Adrenal gland (tissue), 12 donors: Measurements from ENCODE around the gene SLF2. TPM values are rescaled to one million over a fixed set of nuclear protein-coding genes. Genes with fewer than 3 reads are reported as not detected.

ENCODE experiments used
- DNase-seq, 7 donors: peaks; one replicate each; pipeline ENCODE4 v3.0.0-alpha.2; 2019 to 2020
- H3K27ac ChIP-seq, 5 donors: fragments of 200-600 bp; sonication (generic) in 4 of 5; 1 replicate in 3 of 5; 2 replicates in 2 of 5; pipeline versions ENCODE4 v1.5.1 to v1.8.0; 2016 to 2020; ENCODE audit warnings: mild to moderate bottlenecking in 1 of 5
- H3K27me3 ChIP-seq: fragments of 200-600 bp; 2 replicates; pipeline ENCODE4 v1.8.0; 2021
- H3K36me3 ChIP-seq, 2 donors: fragments of 200-600 bp; replicated peaks in 1 of 2; 1 replicate in 1 of 2; 2 replicates in 1 of 2; pipeline versions ENCODE4 v1.5.1 to v1.8.0; 2018 to 2022
- H3K4me1 ChIP-seq, 2 donors: fragments of 200-600 bp; replicated peaks in 1 of 2; 1 replicate in 1 of 2; 2 replicates in 1 of 2; pipeline versions ENCODE4 v1.5.1 to v1.8.0; 2018 to 2021
- H3K4me3 ChIP-seq, 4 donors: fragments of 200-600 bp; sonication (generic) in 3 of 4; one replicate each; pipeline ENCODE4 v1.5.1; 2016 to 2018
- H3K9me3 ChIP-seq, 3 donors: fragments of 200-600 bp; sonication (generic) in 1 of 3; replicated peaks in 1 of 3; 1 replicate in 2 of 3; 2 replicates in 1 of 3; pipeline versions ENCODE4 v1.5.1 to v1.8.0; 2016 to 2021
- POLR2A ChIP-seq, 2 donors: fragments of 450-650 bp; IDR thresholded peaks; one replicate each; pipeline ENCODE4 v1.6.1; 2017; ENCODE audit warnings: antibody characterized with exemption in 2 of 2, mild to moderate bottlenecking in 2 of 2, moderate library complexity in 1 of 2
- WGBS, 4 donors: extraction: QIAGEN DNeasy Blood & Tissue Kit in 2 of 4; methylation state at CpG; one replicate each; pipeline versions ENCODE4 v1.1.5 to v1.1.7; 2013 to 2017; 5-methylcytosine and 5-hydroxymethylcytosine counted together
- intact Hi-C, 2 donors: fragments of 100-400 bp; cut with DNase I; formaldehyde crosslinking; loops; one replicate each; pipeline versions ENCODE4 v1.14.1 to v1.15.0; 2022 to 2023
- polyA plus RNA-seq, 3 donors: library from polyadenylated mRNA; stranded (reverse); fragments of 200-250 nt in 2 of 3; fragments of 350-450 nt in 1 of 3; fragmentation: Illumina TruSeq in 1 of 3; extraction: RNeasy Lipid Tissue Mini Kit (QIAGEN cat#74804) in 1 of 3; gene quantifications; one replicate each; pipeline ENCODE4 v1.2.3, GENCODE V29; 2013 to 2014
- total RNA-seq, 9 donors: library from RNA; depleted of rRNA in 4 of 9; stranded (reverse); fragments of >200 nt in 4 of 9; fragments of 120-200 nt in 1 of 9; fragmentation: NEBNext Ultra II Directional in 1 of 9; extraction: Animal tissue kit (Norgen Biotek cat#: 25700) in 1 of 9; gene quantifications; one replicate each; pipeline versions ENCODE4 v1.1.0 to v1.2.4, GENCODE V29; 2013 to 2023
- TF ChIP-seq, protein P1 (sequence below), 6 experiments: fragments of 450-650 bp in 4 of 6; fragments of 200-600 bp in 2 of 6; sonication (generic) in 1 of 6; IDR thresholded peaks; 1 replicate in 5 of 6; 2 replicates in 1 of 6; pipeline versions ENCODE4 v1.5.1 to v1.8.0; 2016 to 2021; ENCODE audit warnings: antibody characterized with exemption in 6 of 6, mild to moderate bottlenecking in 2 of 6, moderate library complexity in 1 of 6
- donor health status: healthy with polysubstance abuse.
- donor health status: Bipolar disorder and iron deficiency.
- donor health status: DM: yes; HTN: yes; CAD: no.
- donor health status: DM: no; HTN: no; CAD: no.
- donor health status: DM: no; HTN: no; CAD: no.
- donor health status: DM: yes; HTN: yes; CAD: no.

The SLF2 gene
- total and polyA plus RNA-seq, 12 donors = 19.8 to 88.7 (median 35.8) TPM

DNA sequence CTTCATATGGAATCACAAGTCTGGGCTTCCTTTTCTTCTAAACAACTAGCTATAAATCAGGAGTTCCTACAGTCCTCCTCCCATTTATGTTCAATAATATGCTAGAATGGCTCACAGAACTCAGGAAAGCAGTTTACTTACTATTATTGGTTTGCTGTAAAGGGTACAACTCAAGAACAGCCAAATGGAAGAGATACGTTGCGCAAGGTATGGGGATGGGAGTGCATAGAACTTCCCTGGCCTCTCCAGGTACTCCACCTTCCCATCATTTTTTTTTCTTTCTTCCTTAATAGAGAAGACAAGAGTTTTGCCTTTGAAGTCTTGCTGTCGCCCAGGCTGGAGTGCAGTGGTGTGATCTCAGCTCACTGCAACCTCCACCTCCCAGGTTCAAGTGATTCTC is 29.5 kb downstream of the SLF2 start:
- 95 to 97% (median 96%) methylated on average over 3 of the region's 3 CpGs for WGBS, 4 donors
- H3K36me3 ChIP-seq = peaks cover 0 to 97% of the 10 kb centered on the region in 2 donors
- no peaks in the 10 kb centered on the region for H3K27me3 ChIP-seq
- peaks cover 0 to 4% of the 10 kb centered on the region in 2 donors for H3K4me1 ChIP-seq
- no peaks in the 10 kb centered on the region for H3K9me3 ChIP-seq
- intact Hi-C loops = loop anchor here in 1 of 2 donors (10.0 kb wide), 1 partner anchor 853 kb away; no protein-coding TSS in a partner anchor
- no peak overlapping the region for H3K4me3 ChIP-seq
- TF ChIP-seq, protein P1, sequence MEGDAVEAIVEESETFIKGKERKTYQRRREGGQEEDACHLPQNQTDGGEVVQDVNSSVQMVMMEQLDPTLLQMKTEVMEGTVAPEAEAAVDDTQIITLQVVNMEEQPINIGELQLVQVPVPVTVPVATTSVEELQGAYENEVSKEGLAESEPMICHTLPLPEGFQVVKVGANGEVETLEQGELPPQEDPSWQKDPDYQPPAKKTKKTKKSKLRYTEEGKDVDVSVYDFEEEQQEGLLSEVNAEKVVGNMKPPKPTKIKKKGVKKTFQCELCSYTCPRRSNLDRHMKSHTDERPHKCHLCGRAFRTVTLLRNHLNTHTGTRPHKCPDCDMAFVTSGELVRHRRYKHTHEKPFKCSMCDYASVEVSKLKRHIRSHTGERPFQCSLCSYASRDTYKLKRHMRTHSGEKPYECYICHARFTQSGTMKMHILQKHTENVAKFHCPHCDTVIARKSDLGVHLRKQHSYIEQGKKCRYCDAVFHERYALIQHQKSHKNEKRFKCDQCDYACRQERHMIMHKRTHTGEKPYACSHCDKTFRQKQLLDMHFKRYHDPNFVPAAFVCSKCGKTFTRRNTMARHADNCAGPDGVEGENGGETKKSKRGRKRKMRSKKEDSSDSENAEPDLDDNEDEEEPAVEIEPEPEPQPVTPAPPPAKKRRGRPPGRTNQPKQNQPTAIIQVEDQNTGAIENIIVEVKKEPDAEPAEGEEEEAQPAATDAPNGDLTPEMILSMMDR (IDR thresholded peaks at IDR 0.05) = no peak
- TF ChIP-seq POLR2A (IDR thresholded peaks at IDR 0.05) = no peak
- no peak overlapping the region for H3K27ac ChIP-seq
- no peak for DNase-seq

DNA sequence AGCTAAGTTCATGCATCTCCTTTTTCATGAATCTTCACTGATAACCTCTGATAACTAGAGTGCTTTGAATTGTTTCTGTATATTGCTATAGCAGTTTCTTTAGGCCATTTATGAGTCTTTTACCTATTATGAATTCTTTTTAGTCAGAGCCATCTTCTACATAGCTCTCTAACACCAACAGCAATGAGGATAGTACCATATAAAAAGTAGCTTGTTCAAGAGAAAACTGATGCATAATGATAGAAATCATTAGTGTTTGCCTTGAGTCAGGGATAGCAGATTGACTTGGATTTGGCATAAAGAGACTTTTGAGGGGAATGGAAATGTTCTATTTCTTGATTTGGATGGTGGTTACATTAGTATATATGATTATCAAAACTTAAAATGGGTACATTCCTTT is 30.7 kb downstream of the SLF2 start:
- TF ChIP-seq, protein P1 (IDR thresholded peaks at IDR 0.05) = no peak
- TF ChIP-seq POLR2A (IDR thresholded peaks at IDR 0.05) = no peak
- Histone ChIP-seq H3K27me3 (no peaks in the 10 kb centered on the region), H3K27ac (no peak overlapping the region), H3K4me3 (no peak overlapping the region), H3K9me3 (no peaks in the 10 kb centered on the region), H3K36me3 (peaks cover 0 to 97% of the 10 kb centered on the region in 2 donors), H3K4me1 (peaks cover 0 to 4% of the 10 kb centered on the region in 2 donors)
- DNase-seq = no peak
- intact Hi-C loops = loop anchor here in 1 of 2 donors (10.0 kb wide), 1 partner anchor 851 kb away; no protein-coding TSS in a partner anchor

DNA sequence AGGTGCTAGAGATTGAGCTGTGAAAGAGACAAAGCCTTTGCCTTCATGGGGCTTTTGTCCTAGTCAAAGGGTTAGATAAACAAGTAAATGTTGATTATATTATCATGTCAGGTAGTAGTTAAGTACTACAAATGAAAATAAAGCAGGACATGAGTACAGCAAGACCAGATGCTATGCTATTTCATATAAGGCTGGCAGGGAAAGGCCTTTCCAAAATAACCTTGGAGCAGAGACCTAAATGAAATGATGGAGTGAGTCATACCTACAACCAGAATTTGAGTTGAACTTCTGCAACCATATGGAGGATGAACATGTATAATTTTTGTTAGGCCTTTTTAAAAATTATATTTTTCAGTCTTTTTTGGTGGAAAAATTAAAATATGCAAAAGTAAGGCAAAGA is 33.0 kb downstream of the SLF2 start:
- Histone ChIP-seq H3K36me3 (peaks cover 0 to 100% of the 10 kb centered on the region in 2 donors), H3K27me3 (no peaks in the 10 kb centered on the region), H3K4me1 (peaks cover 0 to 4% of the 10 kb centered on the region in 2 donors), H3K4me3 (no peak overlapping the region), H3K27ac (no peak overlapping the region), H3K9me3 (no peaks in the 10 kb centered on the region)
- no peak for DNase-seq
- no peak for TF ChIP-seq POLR2A (IDR thresholded peaks at IDR 0.05)
- intact Hi-C loops = loop anchor here in 1 of 2 donors (10.0 kb wide), 1 partner anchor 849 kb away; no protein-coding TSS in a partner anchor

DNA sequence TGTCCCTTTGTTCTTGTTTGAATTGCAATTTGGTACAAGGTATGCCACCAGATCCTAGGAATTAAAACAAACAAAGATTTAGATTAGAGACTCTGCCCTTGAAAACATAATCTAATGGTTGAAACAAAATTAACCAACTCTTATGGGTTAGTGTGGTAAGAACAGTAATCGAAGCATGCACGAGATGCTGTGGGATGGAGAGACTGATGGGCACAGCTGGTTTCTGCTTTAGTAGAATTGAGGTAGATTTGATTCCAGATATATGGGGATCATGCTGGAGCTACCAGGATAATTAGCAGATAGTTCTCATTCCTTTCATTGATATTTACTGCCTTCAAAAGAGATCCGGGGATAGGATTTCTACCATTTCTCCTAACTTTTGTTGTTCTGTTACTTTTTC is 36.2 kb downstream of the SLF2 start:
- Histone ChIP-seq H3K4me1 (peaks cover 0 to 4% of the 10 kb centered on the region in 2 donors), H3K9me3 (no peaks in the 10 kb centered on the region), H3K27me3 (no peaks in the 10 kb centered on the region), H3K4me3 (no peak overlapping the region), H3K36me3 (peaks cover 0 to 98% of the 10 kb centered on the region in 2 donors), H3K27ac (no peak overlapping the region)
- no peak for TF ChIP-seq POLR2A (IDR thresholded peaks at IDR 0.05)
- TF ChIP-seq, protein P1 (IDR thresholded peaks at IDR 0.05) = no peak
- intact Hi-C loops = loop anchor here in 1 of 2 donors (10.0 kb wide), 1 partner anchor 846 kb away; no protein-coding TSS in a partner anchor
- no peak for DNase-seq
- WGBS, 4 donors = 84 to 91% (median 91%) methylated on average over 3 of the region's 3 CpGs

DNA sequence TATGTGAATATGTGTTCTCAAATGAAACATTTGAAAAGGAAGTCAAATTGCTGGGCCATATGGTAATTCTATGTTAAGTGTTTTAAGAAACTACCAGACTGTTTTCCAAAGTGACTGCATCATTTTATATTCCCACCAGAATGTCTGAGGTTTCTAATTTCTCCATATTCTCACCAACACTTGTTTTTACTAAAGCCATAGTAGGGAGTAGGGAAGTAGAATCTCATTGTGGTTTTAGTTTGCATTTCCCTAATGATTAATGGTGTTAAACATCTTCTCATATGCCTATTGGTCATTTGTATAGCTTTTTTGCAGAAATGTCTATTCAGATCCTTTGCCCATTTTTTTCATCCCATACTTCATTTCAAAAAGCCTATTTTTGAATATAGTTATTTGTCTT is 47.5 kb downstream of the SLF2 start:
- Histone ChIP-seq H3K27me3 (no peaks in the 10 kb centered on the region), H3K4me1 (no peaks in the 10 kb centered on the region), H3K9me3 (no peaks in the 10 kb centered on the region), H3K4me3 (no peak overlapping the region), H3K36me3 (peaks cover 0 to 54% of the 10 kb centered on the region in 2 donors), H3K27ac (no peak overlapping the region)
- intact Hi-C loops = no loop called here
- TF ChIP-seq POLR2A (IDR thresholded peaks at IDR 0.05) = no peak
- TF ChIP-seq, protein P1 (IDR thresholded peaks at IDR 0.05) = no peak
- DNase-seq = no peak
